GM23338 (cell line): ENCODE measurements around the gene ZNF681. TPM values are rescaled to one million over a fixed set of nuclear protein-coding genes. Genes with fewer than 3 reads are reported as not detected.

Source experiments
- ATAC-seq: fragments of 200-7000 bp; cut with Tn5 transposase; 3 replicates; pipeline ENCODE4 v1.9.1; 2020
- DNase-seq: peaks from one replicate; pipeline ENCODE4 v3.0.0-alpha.2; 2015; ENCODE audit warnings: low spot score
- H2AFZ ChIP-seq: fragments of 200-600 bp; sonication (generic); 2 replicates; pipeline ENCODE4 v1.8.0; 2016; ENCODE audit warnings: antibody characterized with exemption, mild to moderate bottlenecking, moderate library complexity
- H3F3A ChIP-seq: fragments of 200-600 bp; sonication (generic); replicated peaks from 2 replicates; pipeline ENCODE4 v1.8.0; 2017; ENCODE audit warnings: antibody characterized with exemption, mixed run types, low read depth
- H3K27ac ChIP-seq: fragments of 200-600 bp; sonication (generic); 2 replicates; pipeline ENCODE4 v1.6.1; 2016; ENCODE audit warnings: low read depth
- H3K27me3 ChIP-seq: fragments of 200-600 bp; sonication (generic); 2 replicates; pipeline ENCODE4 v1.8.0; 2016; ENCODE audit warnings: mild to moderate bottlenecking, mixed run types, moderate library complexity; ENCODE audit not compliant: insufficient read depth
- H3K36me3 ChIP-seq: fragments of 200-600 bp; sonication (generic); 2 replicates; pipeline ENCODE4 v1.8.0; 2016; ENCODE audit warnings: mild to moderate bottlenecking; ENCODE audit not compliant: insufficient read depth
- H3K4me1 ChIP-seq: fragments of 200-600 bp; sonication (generic); 2 replicates; pipeline ENCODE4 v1.8.0; 2016; ENCODE audit warnings: mild to moderate bottlenecking, moderate library complexity; ENCODE audit not compliant: insufficient read depth
- H3K4me2 ChIP-seq: fragments of 200-600 bp; sonication (generic); 2 replicates; pipeline ENCODE4 v1.7.1; 2017; ENCODE audit warnings: mixed run types
- H3K4me3 ChIP-seq: fragments of 200-600 bp; sonication (generic); 2 replicates; pipeline ENCODE4 v1.6.1; 2016; ENCODE audit warnings: mixed run types
- H3K79me2 ChIP-seq: fragments of 200-600 bp; sonication (generic); replicated peaks from 2 replicates; pipeline ENCODE4 v1.8.0; 2017; ENCODE audit warnings: mild to moderate bottlenecking; ENCODE audit not compliant: insufficient read depth
- H3K9me2 ChIP-seq: fragments of 200-600 bp; sonication (generic); 2 replicates; pipeline ENCODE4 v1.8.0; 2017; ENCODE audit not compliant: insufficient read depth
- H4K20me1 ChIP-seq: fragments of 200-600 bp; sonication (generic); replicated peaks from 2 replicates; pipeline ENCODE4 v1.8.0; 2017; ENCODE audit warnings: mild to moderate bottlenecking; ENCODE audit not compliant: insufficient read depth
- H3K27ac Mint-ChIP-seq: 2 replicates; pipeline ENCODE4 v1.8.0; 2020; ENCODE audit warnings: inconsistent platforms, mild to moderate bottlenecking, moderate library complexity, mixed read lengths
- H3K27me3 Mint-ChIP-seq: 3 replicates; pipeline ENCODE4 v1.8.0; 2022; ENCODE audit warnings: low read depth, mild to moderate bottlenecking, moderate library complexity, mixed read lengths, inconsistent platforms; ENCODE audit not compliant: insufficient read depth, poor library complexity
- H3K36me3 Mint-ChIP-seq: 3 replicates; pipeline ENCODE4 v1.8.0; 2021; ENCODE audit warnings: low read depth, mild to moderate bottlenecking, inconsistent platforms, moderate library complexity, mixed read lengths
- H3K4me1 Mint-ChIP-seq: 3 replicates; pipeline ENCODE4 v1.8.0; 2020; ENCODE audit warnings: mild to moderate bottlenecking, inconsistent platforms, mixed read lengths
- H3K4me3 Mint-ChIP-seq: 3 replicates; pipeline ENCODE4 v1.8.0; 2021; ENCODE audit warnings: moderate library complexity, mild to moderate bottlenecking, inconsistent platforms, mixed read lengths
- H3K9me3 Mint-ChIP-seq: 3 replicates; pipeline ENCODE4 v1.8.0; 2020; ENCODE audit warnings: moderate library complexity, mild to moderate bottlenecking, inconsistent platforms, mixed read lengths
- CREB1 ChIP-seq: fragments of 250-450 bp; sonication (Bioruptor Pico); IDR thresholded peaks from 2 replicates; pipeline ENCODE4 v1.5.0; 2020; ENCODE audit warnings: low read depth, mild to moderate bottlenecking, moderate library complexity
- CTCF ChIP-seq, 2 experiments: fragments of 200-600 bp in 1 of 2; sonication (generic) in 1 of 2; conservative IDR thresholded peaks; 2 replicates each; pipeline versions ENCODE4 v1.5.1 to v1.6.1; 2016 to 2017; ENCODE audit warnings: antibody characterized with exemption in 2 of 2, low read depth in 2 of 2, mild to moderate bottlenecking in 2 of 2, moderate library complexity in 1 of 2
- EZH2 ChIP-seq: fragments of 200-600 bp; sonication (generic); IDR thresholded peaks from one replicate; pipeline ENCODE4 v1.8.0; 2017; ENCODE audit warnings: antibody characterized with exemption, mild to moderate bottlenecking, low read depth; ENCODE audit not compliant: unreplicated experiment
- EZH2phosphoT487 ChIP-seq: fragments of 200-600 bp; sonication (generic); IDR thresholded peaks from one replicate; pipeline ENCODE4 v1.8.1; 2018; ENCODE audit warnings: antibody characterized with exemption; ENCODE audit not compliant: unreplicated experiment
- JUNB ChIP-seq: IDR thresholded peaks from one replicate; pipeline ENCODE4 v1.6.1; 2016; ENCODE audit warnings: antibody characterized with exemption; ENCODE audit not compliant: unreplicated experiment
- NANOG ChIP-seq: IDR thresholded peaks from 2 replicates; pipeline ENCODE4 v1.6.1; 2016; ENCODE audit warnings: antibody characterized with exemption, borderline replicate concordance
- POLR2AphosphoS5 ChIP-seq: IDR thresholded peaks from 2 replicates; pipeline ENCODE4 v1.6.1; 2016; ENCODE audit warnings: antibody characterized with exemption, low read depth
- ZNF114 ChIP-seq: fragments of 250-450 bp; sonication (Bioruptor Pico); IDR thresholded peaks from 2 replicates; pipeline ENCODE4 v1.5.0; 2020; ENCODE audit warnings: mild to moderate bottlenecking, moderate library complexity
- ZNF331 ChIP-seq: fragments of 250-450 bp; sonication (Bioruptor Pico); IDR thresholded peaks from 2 replicates; pipeline ENCODE4 v1.5.0; 2020; ENCODE audit warnings: low read depth, mild to moderate bottlenecking, moderate library complexity
- ZNF462 ChIP-seq: fragments of 250-450 bp; sonication (Bioruptor Pico); IDR thresholded peaks from 2 replicates; pipeline ENCODE4 v1.5.0; 2020; ENCODE audit warnings: mild to moderate bottlenecking, moderate library complexity
- polyA plus RNA-seq: library from polyadenylated mRNA; unstranded; fragments of >200 nt; fragmentation: Nextera tagmentation; extraction: Ambion mirVana; gene quantifications from 2 replicates; pipeline ENCODE4 v1.2.1, GENCODE V29; 2016
- total RNA-seq: library from RNA; depleted of rRNA; stranded (reverse); fragments of >200 nt; shearing (Covaris generic); gene quantifications from 2 replicates; pipeline ENCODE4 v1.2.3, GENCODE V29; 2014
- TF ChIP-seq, protein P1 (sequence below): IDR thresholded peaks from 2 replicates; pipeline ENCODE4 v1.6.1; 2016; ENCODE audit warnings: antibody characterized with exemption

Gene ZNF681
- total and polyA plus RNA-seq, 2 experiments from 2014 or later, result 9.4 to 25.1 TPM

DNA sequence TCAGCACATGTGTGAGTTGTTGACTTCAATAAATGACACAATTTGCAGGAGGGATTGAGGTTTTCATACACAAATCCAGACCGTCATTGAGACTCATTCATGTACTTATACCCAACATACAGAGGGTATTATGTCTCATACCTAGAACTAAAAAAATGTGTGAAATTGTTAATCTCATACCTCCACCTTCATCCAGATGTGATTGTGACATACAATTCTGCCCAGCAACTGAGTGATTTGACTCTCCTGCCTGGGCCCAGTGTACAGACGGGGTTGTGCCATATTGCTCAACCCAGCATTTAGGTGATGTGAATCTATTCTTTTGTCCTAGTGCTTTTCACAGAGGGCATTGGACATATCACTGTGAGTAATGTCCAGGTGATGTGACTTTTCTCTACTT lies 12.6 kb upstream of the ZNF681 start:
- peaks cover 4% of the 10 kb centered on the region; the same call in 2 of the 3 replicates for H3K4me1 Mint-ChIP-seq
- Histone ChIP-seq H3K4me1 (no peaks in the 10 kb centered on the region; the same call in 1 of the 2 replicates), H3K79me2 (peaks cover 97% of the 10 kb centered on the region), H3K4me3 (no peak overlapping the region), H3F3A (no peaks in the 10 kb centered on the region), H3K4me2 (no peak overlapping the region), H3K9me2 (no peaks in the 10 kb centered on the region), H3K36me3 (peaks cover 5% of the 10 kb centered on the region), H4K20me1 (peaks cover 72% of the 10 kb centered on the region), H3K27ac (no peak overlapping the region), H2AFZ (no peak overlapping the region), H3K27me3 (no peaks in the 10 kb centered on the region)
- no peaks in the 10 kb centered on the region for H3K27me3 Mint-ChIP-seq
- ATAC-seq (no peak), DNase-seq (no peak)
- no peaks in the 10 kb centered on the region for H3K9me3 Mint-ChIP-seq
- H3K36me3 Mint-ChIP-seq, result peaks cover 49% of the 10 kb centered on the region
- no peak overlapping the region for H3K4me3 Mint-ChIP-seq
- no peak overlapping the region for H3K27ac Mint-ChIP-seq
- TF ChIP-seq POLR2AphosphoS5 (no peak), ZNF462 (no peak), JUNB (no peak), ZNF331 (CRISPR knock-in tag) (no peak), EZH2 (no peak), NANOG (no peak), CREB1 (CRISPR knock-in tag) (no peak), ZNF114 (CRISPR knock-in tag) (no peak), EZH2phosphoT487 (no peak), CTCF (conservative IDR thresholded peaks at IDR 0.05; ENCODE audit: low read depth in 2 of 2) (no peak)
- TF ChIP-seq, protein P1, sequence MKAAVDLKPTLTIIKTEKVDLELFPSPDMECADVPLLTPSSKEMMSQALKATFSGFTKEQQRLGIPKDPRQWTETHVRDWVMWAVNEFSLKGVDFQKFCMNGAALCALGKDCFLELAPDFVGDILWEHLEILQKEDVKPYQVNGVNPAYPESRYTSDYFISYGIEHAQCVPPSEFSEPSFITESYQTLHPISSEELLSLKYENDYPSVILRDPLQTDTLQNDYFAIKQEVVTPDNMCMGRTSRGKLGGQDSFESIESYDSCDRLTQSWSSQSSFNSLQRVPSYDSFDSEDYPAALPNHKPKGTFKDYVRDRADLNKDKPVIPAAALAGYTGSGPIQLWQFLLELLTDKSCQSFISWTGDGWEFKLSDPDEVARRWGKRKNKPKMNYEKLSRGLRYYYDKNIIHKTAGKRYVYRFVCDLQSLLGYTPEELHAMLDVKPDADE, result no peak
